Testis (tissue), 2 donors: ENCODE data around the gene RGL2.

ENCODE experiments used
- CTCF ChIP-seq, 3 experiments: fragments of 450-650 bp in 2 of 3; fragments of 200-600 bp in 1 of 3; sonication (generic) in 1 of 3; IDR thresholded peaks; one replicate each; pipeline ENCODE4 v1.5.1; 2016 to 2019; ENCODE audit warnings: antibody characterized with exemption in 3 of 3, mild to moderate bottlenecking in 2 of 3, moderate library complexity in 1 of 3
- POLR2A ChIP-seq: fragments of 450-650 bp; IDR thresholded peaks from one replicate; pipeline ENCODE4 v1.6.1; 2017; ENCODE audit warnings: antibody characterized with exemption, mild to moderate bottlenecking, moderate library complexity

GRCh38 chr6:33277663-33278391, 20.9 kb downstream of the RGL2 start:
- TF ChIP-seq CTCF (IDR thresholded peaks at IDR 0.05) (no peak), POLR2A (no peak)
